ENCODE results near the gene CCR2.
"Not testable (repeated sequence)": the region's sequence is repeated elsewhere in the genome, so short reads cannot be mapped to it uniquely, and the experiment has no call there.

CCR2 gene

GRCh38 chr3:46353647-46354410 lies at the start of gene CCR2:
Gene CCR2, plus strand, starts transcription at chr3:46354111. Its CDS starts 3,417 bp downstream, at chr3:46357528.
- no peak for DNase-seq (ENCODE audit: low read depth in 2 of 3, low spot score in 1 of 3)

- DNase-seq (ENCODE audit: low read depth in 2 of 3, low spot score in 1 of 3): no peak
Observed at GRCh38 chr3:46304739-46305138, 49.2 kb upstream of the CCR2 start.

GRCh38 chr3:46312991-46313390 lies 40.9 kb upstream of the CCR2 start:
- DNase-seq (ENCODE audit: low read depth in 2 of 3, low spot score in 1 of 3): no peak

- no peak for DNase-seq (ENCODE audit: low read depth in 2 of 3, low spot score in 1 of 3)
Observed at GRCh38 chr3:46314517-46314916, 39.4 kb upstream of the CCR2 start.

GRCh38 chr3:46316206-46316605 lies 37.7 kb upstream of the CCR2 start:
- no peak for DNase-seq (ENCODE audit: low read depth in 2 of 3, low spot score in 1 of 3)

DNA sequence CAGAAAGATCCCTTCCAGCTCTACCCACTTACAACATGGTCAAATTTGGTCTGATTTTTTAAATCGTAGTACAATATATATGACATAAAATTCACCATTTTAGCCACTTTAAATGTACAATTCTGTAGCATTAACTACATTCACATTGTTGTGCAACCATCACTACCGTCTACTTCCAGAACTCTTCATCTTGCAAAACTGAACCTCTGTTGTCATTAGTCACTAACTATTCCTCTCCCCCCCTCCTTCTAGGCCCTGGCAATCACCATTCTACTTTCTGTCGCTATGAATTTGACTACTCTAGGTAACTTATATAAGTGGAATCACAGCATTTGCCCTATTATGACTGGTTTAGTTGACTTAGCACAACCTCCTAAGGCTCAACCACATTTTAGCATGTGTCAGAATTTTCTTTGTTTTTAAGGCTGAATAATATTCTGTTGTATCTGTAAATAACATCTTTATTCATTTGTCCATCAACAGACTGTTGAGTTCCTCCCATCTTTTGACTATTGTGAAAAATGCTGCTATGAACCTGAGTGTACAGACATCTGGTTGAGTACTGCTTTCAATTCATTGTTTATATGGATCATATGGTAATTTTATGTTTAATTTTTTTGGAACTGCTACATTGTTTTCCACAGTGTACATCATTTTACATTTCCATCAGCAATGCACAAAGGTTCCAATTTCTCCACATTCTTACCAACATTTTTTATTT lies 35.5 kb upstream of the CCR2 start:
- no peak for DNase-seq (ENCODE audit: low read depth in 2 of 3, low spot score in 1 of 3)

- DNase-seq (ENCODE audit: low read depth in 2 of 3, low spot score in 1 of 3): no peak
Observed at GRCh38 chr3:46321461-46322104, 32.3 kb upstream of the CCR2 start.

DNA sequence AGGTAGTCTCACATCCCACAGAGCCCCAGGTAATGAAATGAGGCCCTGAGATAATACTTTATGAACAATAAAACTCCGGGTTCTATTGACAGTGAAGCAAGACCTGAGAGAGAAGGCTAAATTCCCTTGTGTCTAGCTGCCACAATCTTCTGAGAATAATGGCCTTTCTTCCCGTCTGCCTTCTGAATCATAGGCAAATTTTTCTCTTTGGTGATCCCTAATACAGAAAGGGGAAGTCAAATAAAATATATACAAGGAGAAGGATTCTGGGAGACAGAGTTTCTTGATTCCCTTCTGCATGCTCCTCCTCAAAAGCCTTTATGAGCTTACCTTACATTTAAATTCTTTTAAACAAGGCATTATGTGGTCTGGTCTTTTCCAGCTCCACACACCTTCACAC lies 29.9 kb upstream of the CCR2 start:
- no peak for DNase-seq (ENCODE audit: low read depth in 2 of 3, low spot score in 1 of 3)

DNA sequence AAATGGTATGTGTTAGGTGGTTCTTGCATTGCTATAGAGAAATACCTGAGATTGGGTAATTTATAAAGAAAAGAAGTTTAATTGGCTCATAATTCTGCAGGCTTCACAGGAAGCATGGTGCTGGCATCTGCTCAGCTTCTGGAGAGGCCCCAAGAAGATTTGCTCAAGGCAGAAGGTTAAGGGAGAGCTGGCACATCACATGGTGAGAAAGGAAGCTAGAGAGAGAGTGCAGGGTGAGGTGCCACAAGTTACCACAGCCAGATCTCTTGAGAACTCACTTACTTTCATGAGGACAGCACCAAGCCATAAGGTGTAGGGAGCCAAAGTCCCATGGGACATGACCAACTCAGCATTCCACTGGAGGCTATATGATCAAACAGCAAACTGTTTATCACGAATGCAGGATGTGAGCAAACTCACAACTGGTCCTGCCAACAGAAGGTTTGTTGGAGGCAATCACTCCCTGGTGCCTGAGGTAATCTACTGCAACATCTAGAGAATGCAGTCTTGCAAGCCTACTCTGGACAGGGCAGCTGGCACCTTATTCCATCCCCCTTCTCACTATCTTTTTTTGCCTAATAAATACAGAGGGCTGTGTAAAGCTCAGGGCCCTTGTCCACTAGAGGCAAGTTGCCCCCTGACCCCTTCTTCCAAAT lies 28.1 kb upstream of the CCR2 start:
- no peak for DNase-seq (ENCODE audit: low read depth in 2 of 3, low spot score in 1 of 3)

DNA sequence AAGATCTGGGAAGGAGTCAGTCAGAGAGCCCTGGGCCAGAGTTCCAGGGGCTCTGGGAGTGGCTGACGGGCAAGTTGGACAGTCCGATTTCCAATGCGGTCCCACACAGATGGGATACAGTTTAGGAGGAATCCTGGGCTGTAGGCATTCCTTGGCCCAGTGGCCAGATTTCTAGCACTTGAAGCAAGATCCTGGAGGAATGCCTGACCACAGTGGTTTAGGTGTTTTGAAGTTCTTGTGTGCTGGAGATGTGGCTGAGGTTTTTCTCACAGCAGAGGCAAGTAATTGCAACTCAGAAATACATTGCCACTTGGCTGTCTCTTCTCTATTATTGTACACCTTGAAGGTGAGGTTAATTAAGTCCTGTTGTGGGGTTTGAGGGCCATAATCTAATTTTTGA lies 23.2 kb upstream of the CCR2 start:
- not testable (repeated sequence) for DNase-seq (ENCODE audit: low read depth in 2 of 3, low spot score in 1 of 3)

GRCh38 chr3:46334741-46335478 lies 19.0 kb upstream of the CCR2 start:
- no peak for DNase-seq (ENCODE audit: low read depth in 2 of 3, low spot score in 1 of 3)

DNA sequence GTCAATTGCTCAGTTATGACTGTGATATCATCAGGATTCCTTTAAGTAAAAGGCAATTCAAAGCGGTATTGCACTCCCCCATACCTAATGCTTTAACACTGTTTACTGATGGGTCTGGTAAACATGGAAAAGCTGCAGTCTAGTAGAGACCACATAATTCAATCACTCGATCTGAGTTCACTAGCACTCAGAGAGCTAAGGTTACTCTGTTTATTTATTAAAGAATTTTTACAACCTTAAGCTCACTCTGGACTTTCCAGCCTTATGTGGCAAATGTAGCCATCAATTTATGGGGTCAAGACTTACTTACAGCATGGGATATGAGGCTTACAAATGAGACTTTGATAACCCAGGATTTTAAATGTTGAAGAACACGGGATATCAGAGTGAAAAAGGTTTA lies 18.4 kb upstream of the CCR2 start:
- no peak for DNase-seq (ENCODE audit: low read depth in 2 of 3, low spot score in 1 of 3)

GRCh38 chr3:46337911-46338310 lies 16.0 kb upstream of the CCR2 start:
- DNase-seq (ENCODE audit: low read depth in 2 of 3, low spot score in 1 of 3): no peak

- DNase-seq (ENCODE audit: low read depth in 2 of 3, low spot score in 1 of 3): no peak
Observed at GRCh38 chr3:46338840-46339239, 15.1 kb upstream of the CCR2 start.

DNA sequence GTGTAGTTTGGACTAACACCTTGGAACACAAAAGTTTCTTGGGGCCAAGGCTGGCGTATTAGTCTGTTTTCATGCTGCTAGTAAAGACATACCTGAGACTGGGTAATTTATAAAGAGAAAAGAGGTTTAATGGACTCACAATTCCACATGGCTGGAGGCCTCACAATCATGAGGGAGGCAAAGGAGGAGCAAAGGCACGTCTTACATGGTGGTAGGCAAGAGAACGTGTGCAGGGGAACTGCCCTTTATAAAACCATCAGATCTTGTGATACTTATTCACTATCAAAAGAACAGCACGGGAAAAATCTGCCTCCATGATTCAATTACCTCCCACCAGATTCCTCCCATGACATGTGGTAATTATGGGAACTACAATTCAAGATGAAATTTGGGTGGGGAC lies 9.4 kb upstream of the CCR2 start:
- no peak for DNase-seq (ENCODE audit: low read depth in 2 of 3, low spot score in 1 of 3)

- DNase-seq (ENCODE audit: low read depth in 2 of 3, low spot score in 1 of 3): no peak
Observed at GRCh38 chr3:46348823-46349482, 5.0 kb upstream of the CCR2 start.

DNA sequence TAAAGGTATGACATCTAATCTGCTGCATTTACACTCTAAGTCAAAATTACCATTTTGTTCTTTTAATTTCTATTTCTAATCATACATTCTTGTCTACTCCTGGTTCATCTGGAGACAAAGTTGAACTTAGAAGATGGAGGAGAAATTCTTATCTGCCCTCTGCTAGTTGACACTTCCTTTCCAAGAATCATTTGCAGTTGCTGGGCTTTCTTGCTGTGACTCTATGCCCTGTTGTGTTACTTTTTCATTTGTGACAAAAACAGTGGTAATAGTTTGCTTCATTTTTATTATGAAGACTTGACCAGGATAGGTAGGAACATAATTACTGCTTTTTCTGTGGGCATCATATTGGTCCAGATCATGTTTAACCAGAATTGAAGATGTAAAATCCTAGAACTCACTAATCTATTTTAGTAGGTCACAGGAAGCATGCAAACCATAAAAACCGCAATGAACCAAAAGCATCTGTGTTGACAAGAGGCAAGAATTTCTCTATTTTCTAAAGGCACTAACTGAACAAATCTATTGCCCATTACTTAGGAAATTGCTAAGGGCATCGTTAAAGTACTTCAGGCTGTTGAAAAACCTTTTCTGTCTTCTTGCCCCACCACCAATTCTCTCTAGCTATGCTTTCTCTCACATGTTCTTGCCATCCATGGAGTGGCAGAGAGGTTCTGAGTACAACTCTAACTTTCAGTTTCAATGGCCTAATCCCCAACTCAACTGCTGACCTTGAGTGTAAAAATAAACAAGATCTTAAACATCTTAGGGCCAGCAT lies 4.2 kb upstream of the CCR2 start:
- DNase-seq (ENCODE audit: low read depth in 2 of 3, low spot score in 1 of 3): no peak

DNA sequence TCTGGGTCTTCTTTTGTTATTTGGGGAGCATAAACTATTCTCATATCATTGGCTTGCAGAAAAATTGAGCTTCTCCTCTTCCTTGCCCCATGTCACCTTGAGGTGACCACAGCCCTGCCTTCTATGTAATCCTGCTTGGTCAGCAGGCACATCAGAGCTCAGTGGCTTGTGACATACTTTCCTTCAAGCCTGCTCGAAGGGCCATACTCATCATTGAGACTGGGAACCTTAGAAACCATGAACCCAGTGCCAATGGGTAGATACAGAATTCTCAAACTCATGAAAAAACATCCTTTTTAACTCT lies 3.7 kb upstream of the CCR2 start:
- no peak for DNase-seq (ENCODE audit: low read depth in 2 of 3, low spot score in 1 of 3)

DNA sequence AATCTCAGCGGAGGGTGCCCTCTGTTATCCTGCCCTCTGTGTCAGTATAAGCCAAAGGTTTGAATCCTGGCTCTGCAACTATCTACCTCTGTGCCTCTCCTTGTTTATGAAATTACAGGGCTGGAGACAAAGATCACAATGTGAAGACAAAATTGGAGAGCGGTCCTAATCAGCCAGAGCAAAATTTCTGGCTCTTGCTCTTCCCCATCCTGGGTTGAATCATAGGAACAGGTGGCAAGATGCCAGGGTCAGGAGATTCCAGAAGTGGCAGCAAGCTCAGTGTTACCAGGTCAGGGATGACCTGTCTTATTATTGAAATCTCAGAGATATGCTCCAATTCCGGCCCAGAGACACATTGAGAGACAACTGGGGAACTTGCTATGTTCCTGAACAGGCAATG lies 2.3 kb upstream of the CCR2 start:
- DNase-seq (ENCODE audit: low read depth in 2 of 3, low spot score in 1 of 3): no peak

GRCh38 chr3:46353090-46353489 lies 821 bp upstream of the CCR2 start:
- no peak for DNase-seq (ENCODE audit: low read depth in 2 of 3, low spot score in 1 of 3)

Measured in stimulated activated CD4-positive, alpha-beta T cell treated with anti-CD3 and anti-CD28 coated beads, Interleukin-12 subunit alpha, Interleukin-12 subunit beta, amount 100 ng/mL, for 48 hours (primary cell).